HEK293 (cell line): ENCODE measurements around the gene PID1.

Experiments used
- CTCF ChIA-PET: fragments of 350-600 bp; formaldehyde crosslinking; extraction: SDS; loops from one replicate; lab custom pipeline; 2021; ENCODE audit warnings: antibody characterized with exemption; lab: Yijun Ruan, JAX
- POLR2A ChIA-PET: fragments of 300-600 bp; formaldehyde crosslinking; extraction: SDS; loops from one replicate; lab custom pipeline; 2020; ENCODE audit warnings: antibody characterized with exemption, inconsistent platforms; lab: Yijun Ruan, JAX
- H3K27ac ChIP-seq: fragments of 200-500 bp; sonication (Bioruptor generic); 2 replicates; pipeline ENCODE4 v1.5.1; 2014; ENCODE audit warnings: low read depth, low read length, control low read depth, inconsistent platforms; ENCODE audit errors: extremely low read depth
- H3K36me3 ChIP-seq, 2 experiments: fragments of 200-500 bp in 1 of 2; sonication (Bioruptor generic) in 1 of 2; 1 replicate in 1 of 2; 2 replicates in 1 of 2; pipeline ENCODE4 v1.5.1; 2014 to 2017; ENCODE audit warnings: inconsistent platforms in 2 of 2, low read length in 2 of 2; ENCODE audit not compliant: control insufficient read depth in 2 of 2, insufficient read depth in 1 of 2
- H3K4me1 ChIP-seq: fragments of 200-500 bp; sonication (Bioruptor generic); 2 replicates; pipeline ENCODE4 v1.5.1; 2014; ENCODE audit warnings: mild to moderate bottlenecking, low read length, inconsistent platforms; ENCODE audit not compliant: control insufficient read depth, insufficient read depth
- H3K4me3 ChIP-seq: 2 replicates; pipeline ENCODE4 v1.5.1; 2011; ENCODE audit warnings: low read depth, mild to moderate bottlenecking, control low read depth, low read length, moderate library complexity
- H3K9me3 ChIP-seq: fragments of 200-500 bp; sonication (Bioruptor generic); 2 replicates; pipeline ENCODE4 v1.5.1; 2014; ENCODE audit warnings: low read depth, low read length, inconsistent platforms; ENCODE audit not compliant: control insufficient read depth, insufficient read depth
- GFI1B ChIP-seq: fragments of 450-650 bp; formaldehyde crosslinking; IDR thresholded peaks from 2 replicates; pipeline ENCODE4 v1.5.1; 2016; ENCODE audit warnings: missing biosample characterization, missing genetic modification characterization
- IKZF3 ChIP-seq: fragments of 450-650 bp; IDR thresholded peaks from 2 replicates; pipeline ENCODE4 v1.5.0; 2018; ENCODE audit warnings: missing biosample characterization, mild to moderate bottlenecking, missing genetic modification characterization, moderate library complexity
- OSR2 ChIP-seq: fragments of 450-650 bp; formaldehyde crosslinking; IDR thresholded peaks from 2 replicates; pipeline ENCODE4 v1.5.1; 2016; ENCODE audit warnings: missing biosample characterization, missing genetic modification characterization
- SCRT2 ChIP-seq: fragments of 450-650 bp; formaldehyde crosslinking; IDR thresholded peaks from 2 replicates; pipeline ENCODE4 v1.5.1; 2016; ENCODE audit warnings: missing biosample characterization, missing genetic modification characterization
- TRIM28 ChIP-seq: IDR thresholded peaks from 2 replicates; pipeline ENCODE4 v1.6.1; 2011; ENCODE audit warnings: low read length, control low read depth, borderline replicate concordance
- ZBTB1 ChIP-seq: fragments of 450-650 bp; formaldehyde crosslinking; IDR thresholded peaks from 2 replicates; pipeline ENCODE4 v1.5.1; 2016; ENCODE audit warnings: missing biosample characterization, missing genetic modification characterization
- ZBTB11 ChIP-seq: fragments of 450-650 bp; formaldehyde crosslinking; conservative IDR thresholded peaks from 2 replicates; pipeline ENCODE4 v1.5.1; 2016; ENCODE audit warnings: low read depth, missing biosample characterization, missing genetic modification characterization
- ZFP3 ChIP-seq: fragments of 450-650 bp; formaldehyde crosslinking; IDR thresholded peaks from 2 replicates; pipeline ENCODE4 v1.5.1; 2016; ENCODE audit warnings: low read depth, missing biosample characterization, missing genetic modification characterization
- ZFP41 ChIP-seq: fragments of 450-650 bp; formaldehyde crosslinking; IDR thresholded peaks from 2 replicates; pipeline ENCODE4 v1.5.1; 2016; ENCODE audit warnings: missing biosample characterization, missing genetic modification characterization, borderline replicate concordance
- ZNF112 ChIP-seq: fragments of 450-650 bp; formaldehyde crosslinking; IDR thresholded peaks from 2 replicates; pipeline ENCODE4 v1.5.0; 2017; ENCODE audit warnings: missing biosample characterization, missing genetic modification characterization
- ZNF16 ChIP-seq: fragments of 450-650 bp; formaldehyde crosslinking; IDR thresholded peaks from 2 replicates; pipeline ENCODE4 v1.5.1; 2016; ENCODE audit warnings: low read depth, missing biosample characterization, missing genetic modification characterization
- ZNF169 ChIP-seq: fragments of 450-650 bp; formaldehyde crosslinking; IDR thresholded peaks from 2 replicates; pipeline ENCODE4 v1.5.1; 2016; ENCODE audit warnings: missing biosample characterization, missing genetic modification characterization
- ZNF175 ChIP-seq: fragments of 450-650 bp; formaldehyde crosslinking; IDR thresholded peaks from 2 replicates; pipeline ENCODE4 v1.5.1; 2016; ENCODE audit warnings: missing biosample characterization, missing genetic modification characterization
- ZNF248 ChIP-seq: fragments of 450-650 bp; formaldehyde crosslinking; IDR thresholded peaks from 2 replicates; pipeline ENCODE4 v1.5.1; 2017; ENCODE audit warnings: missing biosample characterization, missing genetic modification characterization
- ZNF354C ChIP-seq: fragments of 450-650 bp; formaldehyde crosslinking; IDR thresholded peaks from 2 replicates; pipeline ENCODE4 v1.5.1; 2016; ENCODE audit warnings: missing biosample characterization, missing genetic modification characterization, low read depth, borderline replicate concordance
- ZNF549 ChIP-seq: fragments of 450-650 bp; IDR thresholded peaks from 2 replicates; pipeline ENCODE4 v1.5.1; 2018; ENCODE audit warnings: missing biosample characterization, missing genetic modification characterization, mild to moderate bottlenecking, inconsistent platforms, moderate library complexity
- ZNF555 ChIP-seq: fragments of 450-650 bp; formaldehyde crosslinking; conservative IDR thresholded peaks from 2 replicates; pipeline ENCODE4 v1.5.1; 2017; ENCODE audit warnings: missing biosample characterization, mild to moderate bottlenecking, missing genetic modification characterization, inconsistent platforms
- ZNF580 ChIP-seq: fragments of 450-650 bp; formaldehyde crosslinking; IDR thresholded peaks from 2 replicates; pipeline ENCODE4 v1.5.1; 2016; ENCODE audit warnings: missing biosample characterization, missing genetic modification characterization
- ZNF596 ChIP-seq: fragments of 450-650 bp; IDR thresholded peaks from 2 replicates; pipeline ENCODE4 v1.5.0; 2018; ENCODE audit warnings: missing biosample characterization, mild to moderate bottlenecking, missing genetic modification characterization, moderate library complexity
- ZNF645 ChIP-seq: fragments of 450-650 bp; formaldehyde crosslinking; IDR thresholded peaks from 2 replicates; pipeline ENCODE4; 2016; ENCODE audit warnings: missing biosample characterization, missing genetic modification characterization
- ZNF830 ChIP-seq: fragments of 450-650 bp; IDR thresholded peaks from 2 replicates; pipeline ENCODE4 v1.5.0; 2018; ENCODE audit warnings: missing biosample characterization, missing genetic modification characterization, low read depth, mild to moderate bottlenecking, moderate library complexity
- ZNF843 ChIP-seq: fragments of 450-650 bp; formaldehyde crosslinking; IDR thresholded peaks from 2 replicates; pipeline ENCODE4 v1.5.1; 2016; ENCODE audit warnings: missing biosample characterization, missing genetic modification characterization

Gene PID1

GRCh38 chr2:229282758-229283546 lies 11.9 kb upstream of the PID1 start:
- Histone ChIP-seq H3K4me1 (no peaks in the 10 kb centered on the region), H3K4me3 (no peak overlapping the region), H3K36me3 (no peaks in the 10 kb centered on the region), H3K9me3 (no peaks in the 10 kb centered on the region), H3K27ac (no peak overlapping the region)
- ChIA-PET POLR2A (no interaction called here), CTCF (interaction anchor here (0.8 kb wide), 1 partner anchor 9 kb away, joined by 3 read pairs; no protein-coding TSS in a partner anchor)
- TF ChIP-seq ZNF830 (tag by site-specific recombination) = no peak

- ChIA-PET POLR2A (no interaction called here), CTCF (no interaction called here)
- no peak overlapping the region for H3K27ac ChIP-seq
- H3K4me3 ChIP-seq = no peak overlapping the region
- TF ChIP-seq SCRT2 (tag by site-specific recombination) (no peak), ZNF248 (no peak), ZNF843 (tag by site-specific recombination) (no peak), IKZF3 (no peak), ZNF112 (tag by site-specific recombination) (no peak), ZNF555 (tag by site-specific recombination) (no peak), ZNF16 (tag by site-specific recombination) (no peak), ZNF175 (tag by site-specific recombination) (no peak), ZFP3 (tag by site-specific recombination) (no peak), ZNF645 (tag by site-specific recombination) (no peak), OSR2 (tag by site-specific recombination) (no peak), ZNF549 (no peak), ZBTB1 (tag by site-specific recombination) (no peak), ZBTB11 (no peak), GFI1B (tag by site-specific recombination) (no peak), ZNF169 (tag by site-specific recombination) (no peak), ZFP41 (tag by site-specific recombination) (no peak)
- no peaks in the 10 kb centered on the region for H3K9me3 ChIP-seq
- no peaks in the 10 kb centered on the region for H3K36me3 ChIP-seq
- H3K4me1 ChIP-seq = no peaks in the 10 kb centered on the region
These were observed 8.4 kb upstream of the PID1 start for GRCh38 chr2:229279516-229279915.

- Histone ChIP-seq H3K36me3 (no peaks in the 10 kb centered on the region), H3K4me1 (no peaks in the 10 kb centered on the region), H3K4me3 (no peak overlapping the region), H3K9me3 (no peaks in the 10 kb centered on the region), H3K27ac (no peak overlapping the region)
- POLR2A ChIA-PET = no interaction called here
- TF ChIP-seq TRIM28 (no peak), ZNF596 (tag by site-specific recombination) (no peak), ZNF354C (tag by site-specific recombination) (no peak), ZNF580 (no peak)
- CTCF ChIA-PET = interaction anchor here (2.3 kb wide), 1 partner anchor 146 kb away, joined by 7 read pairs; no protein-coding TSS in a partner anchor
These were observed 4.4 kb upstream of the PID1 start for GRCh38 chr2:229275506-229275905.
